GM10266 (cell line): ENCODE measurements around the gene RHBDD1.

Experiments
- DNase-seq: peaks from one replicate; pipeline ENCODE4 v3.0.0; 2012; ENCODE audit errors: extremely low spot score
- TF ChIP-seq, protein P1 (sequence below): IDR thresholded peaks from 2 replicates; pipeline ENCODE4 v1.5.1; 2012; ENCODE audit warnings: mild to moderate bottlenecking, low read depth; ENCODE audit not compliant: control insufficient read depth, insufficient read depth; ENCODE audit errors: missing control alignments

The RHBDD1 gene

DNA sequence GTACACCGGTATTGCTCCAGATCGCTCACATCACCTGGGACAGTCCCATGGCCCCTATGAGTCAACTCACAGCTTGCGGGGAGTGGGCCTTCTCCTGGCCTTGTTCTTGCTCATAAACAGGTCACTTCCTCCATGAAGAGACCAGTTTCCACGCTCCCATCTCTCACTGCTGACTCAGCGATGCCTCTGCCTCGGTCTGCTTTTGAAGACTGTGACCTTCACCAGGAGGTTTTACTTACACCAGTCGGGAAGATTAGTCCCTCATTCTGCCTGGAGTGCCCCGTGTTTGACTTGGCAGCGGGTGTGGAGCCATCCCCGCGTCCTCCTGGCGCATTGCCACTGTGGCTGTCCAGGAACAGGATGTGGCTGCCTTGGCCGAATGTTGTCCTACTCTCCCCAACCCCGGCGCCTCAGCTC is 159.8 kb downstream of the RHBDD1 start:
- TF ChIP-seq, protein P1, sequence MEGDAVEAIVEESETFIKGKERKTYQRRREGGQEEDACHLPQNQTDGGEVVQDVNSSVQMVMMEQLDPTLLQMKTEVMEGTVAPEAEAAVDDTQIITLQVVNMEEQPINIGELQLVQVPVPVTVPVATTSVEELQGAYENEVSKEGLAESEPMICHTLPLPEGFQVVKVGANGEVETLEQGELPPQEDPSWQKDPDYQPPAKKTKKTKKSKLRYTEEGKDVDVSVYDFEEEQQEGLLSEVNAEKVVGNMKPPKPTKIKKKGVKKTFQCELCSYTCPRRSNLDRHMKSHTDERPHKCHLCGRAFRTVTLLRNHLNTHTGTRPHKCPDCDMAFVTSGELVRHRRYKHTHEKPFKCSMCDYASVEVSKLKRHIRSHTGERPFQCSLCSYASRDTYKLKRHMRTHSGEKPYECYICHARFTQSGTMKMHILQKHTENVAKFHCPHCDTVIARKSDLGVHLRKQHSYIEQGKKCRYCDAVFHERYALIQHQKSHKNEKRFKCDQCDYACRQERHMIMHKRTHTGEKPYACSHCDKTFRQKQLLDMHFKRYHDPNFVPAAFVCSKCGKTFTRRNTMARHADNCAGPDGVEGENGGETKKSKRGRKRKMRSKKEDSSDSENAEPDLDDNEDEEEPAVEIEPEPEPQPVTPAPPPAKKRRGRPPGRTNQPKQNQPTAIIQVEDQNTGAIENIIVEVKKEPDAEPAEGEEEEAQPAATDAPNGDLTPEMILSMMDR, result no peak
- peak; percentile 28 for DNase-seq

DNA sequence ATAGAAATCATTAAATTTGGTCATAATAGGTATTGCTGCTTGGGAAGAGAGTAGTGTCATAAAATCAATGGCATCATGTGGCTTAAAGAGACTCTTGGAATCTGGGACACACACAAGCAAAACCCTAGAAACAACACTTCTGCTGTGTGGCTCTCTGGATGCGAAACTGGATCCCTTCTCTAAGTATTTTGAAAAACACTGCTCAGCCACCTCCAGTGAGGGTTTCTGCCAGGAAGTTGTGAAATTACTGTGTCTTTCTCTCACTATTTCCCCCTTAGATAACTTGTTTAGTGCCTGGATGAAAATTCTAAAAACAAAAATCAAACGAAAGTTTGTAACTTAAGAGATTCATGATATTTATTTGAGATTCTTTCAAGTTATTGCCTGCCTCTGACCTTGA is 163.8 kb downstream of the RHBDD1 start:
- TF ChIP-seq, protein P1, result no peak
- DNase-seq, result no peak

GRCh38 chr2:227000123-227000522 is 164.3 kb downstream of the RHBDD1 start:
- TF ChIP-seq, protein P1, result no peak
- DNase-seq, result no peak

DNA sequence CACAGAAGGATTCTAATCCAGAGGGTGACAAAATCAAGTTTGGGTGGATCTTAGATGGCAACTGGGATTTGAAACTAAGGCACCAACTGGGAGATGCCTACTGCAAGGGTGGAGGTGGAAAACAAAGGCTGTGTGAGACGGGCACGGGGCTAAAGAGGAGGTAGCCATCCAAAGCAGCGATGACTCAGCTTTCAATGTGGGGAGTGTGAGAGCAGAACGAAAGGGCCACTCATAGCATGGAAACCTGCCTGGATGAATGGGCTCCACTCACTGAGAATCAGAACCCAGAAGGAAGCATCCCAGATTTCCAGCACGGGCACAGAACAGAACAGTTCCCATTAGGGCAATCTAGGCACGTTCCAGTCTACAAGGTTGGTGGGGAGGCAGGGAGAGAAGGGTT is 168.6 kb downstream of the RHBDD1 start:
- TF ChIP-seq, protein P1, result no peak
- no peak for DNase-seq

GRCh38 chr2:227006189-227006897 is 170.5 kb downstream of the RHBDD1 start:
- TF ChIP-seq, protein P1, result no peak
- no peak for DNase-seq

DNA sequence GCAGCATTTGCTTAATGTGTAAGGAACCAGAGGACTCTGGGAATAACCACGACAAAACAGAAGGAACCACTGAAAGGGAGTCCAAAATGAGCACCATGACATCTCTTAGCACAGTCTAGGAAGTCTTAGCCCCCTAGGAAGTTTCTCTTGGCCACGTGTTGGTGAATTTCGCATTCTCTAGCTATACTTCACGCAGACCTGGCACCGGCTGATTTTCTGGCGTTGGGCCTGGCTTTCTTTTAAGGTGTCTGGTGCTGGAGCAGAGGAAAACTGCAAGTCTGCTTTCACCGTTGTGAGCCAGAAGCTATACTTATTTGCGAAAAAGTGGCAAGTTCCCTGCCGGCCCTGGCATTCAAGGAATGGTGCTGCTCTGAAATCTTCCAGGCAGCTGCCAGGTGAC is 171.3 kb downstream of the RHBDD1 start:
- TF ChIP-seq, protein P1, result no peak
- no peak for DNase-seq

- DNase-seq, result no peak
- TF ChIP-seq, protein P1, result no peak
Observed at GRCh38 chr2:227007940-227008339, 172.1 kb downstream of the RHBDD1 start.
